Breast epithelium (tissue), 3 donors: ENCODE data around the gene COG1.
"Not testable (repeated sequence)": the region's sequence is repeated elsewhere in the genome, so short reads cannot be mapped to it uniquely, and the experiment has no call there.

Experiments used
- CTCF ChIP-seq, 3 donors: fragments of 450-650 bp; IDR thresholded peaks; one replicate each; pipeline ENCODE4 v1.5.1; 2016 to 2017; ENCODE audit warnings: antibody characterized with exemption in 3 of 3, mild to moderate bottlenecking in 3 of 3, moderate library complexity in 3 of 3
- POLR2A ChIP-seq: fragments of 450-650 bp; IDR thresholded peaks from one replicate; pipeline ENCODE4 v1.6.1; 2016; ENCODE audit warnings: antibody characterized with exemption, mild to moderate bottlenecking, moderate library complexity
- POLR2AphosphoS5 ChIP-seq, 3 donors: sonication (generic); formaldehyde crosslinking; IDR thresholded peaks; one replicate each; pipeline ENCODE4 v1.6.1; 2017; ENCODE audit warnings: antibody characterized with exemption in 3 of 3

DNA sequence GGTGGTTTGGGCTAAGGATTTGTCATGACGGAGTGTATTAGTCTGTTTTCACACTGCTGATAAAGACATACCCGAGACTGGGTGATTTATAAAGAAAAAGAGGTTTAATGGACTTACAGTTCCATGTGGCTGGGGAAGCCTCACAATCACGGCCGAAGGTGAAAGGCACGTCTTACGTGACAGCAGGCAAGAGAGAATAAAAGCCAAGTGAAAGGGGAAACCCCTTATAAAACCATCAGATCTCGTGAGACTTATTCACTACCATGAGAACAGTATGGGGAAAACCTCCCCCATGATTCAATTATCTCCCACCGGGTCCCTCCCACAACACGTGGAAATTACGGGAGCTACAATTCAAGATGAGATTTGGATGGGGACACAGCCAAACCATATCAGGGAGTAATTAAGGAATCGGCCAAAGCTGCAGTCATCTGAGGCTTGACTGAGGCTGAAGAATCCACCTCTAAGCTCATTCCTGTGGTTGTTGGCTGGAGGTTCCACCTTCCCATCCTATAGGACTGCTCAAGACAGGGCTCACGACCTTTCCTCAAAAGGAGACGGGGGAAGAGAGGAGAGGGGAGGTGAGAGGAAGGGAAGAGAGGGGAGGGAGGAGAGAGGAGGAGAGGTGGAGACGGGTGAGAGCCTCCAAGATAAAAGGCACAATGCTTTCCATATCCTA lies 42.1 kb upstream of the COG1 start:
- TF ChIP-seq CTCF (IDR thresholded peaks at IDR 0.05); POLR2A; POLR2AphosphoS5 (IDR thresholded peaks at IDR 0.05): not testable (repeated sequence)
